Hematopoietic multipotent progenitor cell treated with erythropoietin and hydrocortisone succinate and interleukin-3 and kit ligand, for 8 days (in vitro differentiated cells): ENCODE results near the gene CCDC69.

Experiments
- DNase-seq: peaks from one replicate; pipeline ENCODE4 v3.0.0-alpha.2; 2015

Gene CCDC69

GRCh38 chr5:151138114-151138513, 85.8 kb downstream of the CCDC69 start:
- no peak for DNase-seq

DNA sequence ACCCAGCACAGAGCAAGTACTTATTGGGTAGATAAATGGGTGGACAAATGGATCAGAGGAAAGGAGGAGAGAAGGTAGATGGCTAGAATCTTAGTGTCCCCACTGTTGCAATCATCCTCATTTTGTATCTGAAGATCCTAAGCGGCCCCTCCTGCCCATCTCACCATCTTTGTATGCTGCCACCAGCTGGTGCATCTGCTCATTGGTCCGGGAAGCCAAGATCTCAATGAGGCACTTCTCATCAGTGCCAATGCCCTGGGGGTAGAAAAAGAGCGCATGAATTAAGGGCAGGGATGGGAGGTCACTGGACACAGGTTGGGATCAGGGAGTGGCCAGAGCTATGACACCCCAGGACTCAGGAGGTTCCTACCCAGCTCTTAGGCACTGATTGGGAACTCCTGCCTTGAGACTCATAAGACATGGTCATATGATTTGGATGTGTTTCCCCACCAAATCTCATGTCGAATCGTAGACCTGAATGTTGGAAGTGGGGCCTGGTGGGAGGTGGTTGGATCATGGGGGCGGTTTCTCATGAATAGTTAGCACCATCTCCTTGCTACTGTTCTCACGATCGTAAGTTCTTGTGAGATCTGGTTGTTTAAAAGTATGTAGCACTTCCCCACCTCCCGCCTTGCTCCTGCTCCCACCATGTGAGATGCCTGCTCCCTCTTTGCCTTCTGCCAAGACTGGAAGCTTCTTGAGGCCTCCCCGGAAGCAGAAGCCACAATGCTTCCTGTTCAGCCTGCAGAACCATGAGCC, 86.6 kb downstream of the CCDC69 start:
- no peak for DNase-seq

DNA sequence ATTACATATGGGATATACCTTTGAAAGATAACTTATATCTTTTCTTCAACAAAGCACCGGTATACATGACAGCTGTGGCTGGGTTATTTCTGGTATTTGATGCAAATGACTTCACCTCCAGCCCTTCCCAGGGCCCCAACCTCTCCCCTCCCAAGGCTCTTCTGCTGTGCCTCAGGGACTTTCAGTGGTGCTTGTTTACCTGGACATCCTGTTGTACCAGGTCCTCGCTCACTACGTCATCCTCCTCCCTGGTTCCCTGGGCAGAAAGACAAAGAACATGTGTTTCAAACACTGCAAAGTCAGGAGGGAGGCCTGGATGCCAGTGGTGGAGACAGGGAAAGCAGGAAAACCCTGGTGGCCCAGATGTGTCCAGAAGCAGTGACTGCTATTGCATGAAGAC, 89.7 kb downstream of the CCDC69 start:
- no peak for DNase-seq

GRCh38 chr5:151132963-151133362, 90.9 kb downstream of the CCDC69 start:
- DNase-seq: no peak
